Fibroblast of skin of back (primary cell): Measurements from ENCODE around the gene CGA. TPM values are rescaled to one million over a fixed set of nuclear protein-coding genes. Genes with fewer than 3 reads are reported as not detected.
A peak's percentile ranks its signal among the peaks of the same experiment; 100 is the strongest.
"Not testable (repeated sequence)": the region's sequence is repeated elsewhere in the genome, so short reads cannot be mapped to it uniquely, and the experiment has no call there.

Experiments
- DNase-seq: peaks from one replicate; pipeline ENCODE4 v3.0.0-alpha.2; 2013
- polyA plus RNA-seq, 2 experiments: library from polyadenylated mRNA; unstranded; fragments of 120-200 nt; gene quantifications; one replicate each; pipeline ENCODE4 v1.2.1, GENCODE V29; 2013; ENCODE audit not compliant: insufficient read length in 2 of 2

The CGA gene
- polyA plus RNA-seq (2013, experiment 1 of 2; ENCODE audit: insufficient read length), result not detected
- polyA plus RNA-seq (2013, experiment 2 of 2; ENCODE audit: insufficient read length), result not detected

- no peak for DNase-seq
Observed at GRCh38 chr6:87095087-87095509, at the start of gene CGA. Gene CGA, minus strand, starts transcription at chr6:87095106. Its CDS starts 6,906 bp downstream, at chr6:87088200.

DNA sequence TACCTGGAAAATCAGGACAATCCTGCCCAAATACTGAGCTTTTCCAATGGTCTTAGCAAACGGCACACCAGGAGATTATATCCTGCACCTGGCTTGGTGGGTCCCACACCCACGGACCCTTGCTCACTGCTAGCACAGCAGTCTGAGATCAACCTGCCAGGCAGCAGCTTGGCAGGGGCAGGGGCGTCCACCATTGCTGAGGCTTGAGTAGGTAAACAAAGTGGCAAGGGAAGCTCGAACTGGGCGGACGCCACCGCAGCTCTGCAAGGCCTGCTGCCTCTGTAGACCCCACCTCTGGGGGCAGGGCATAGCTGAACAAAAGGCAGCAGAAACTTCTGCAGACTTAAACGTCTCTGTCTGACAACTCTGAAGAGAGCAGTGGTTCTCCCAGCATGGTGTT lies 45.0 kb upstream of the CGA start:
- not testable (repeated sequence) for DNase-seq

GRCh38 chr6:87139236-87139635 lies 44.3 kb upstream of the CGA start:
- DNase-seq, result peak; percentile 53

- no peak for DNase-seq
Observed at GRCh38 chr6:87136963-87137362, 42.1 kb upstream of the CGA start.

- DNase-seq, result no peak
Observed at GRCh38 chr6:87127737-87128136, 32.8 kb upstream of the CGA start.

DNA sequence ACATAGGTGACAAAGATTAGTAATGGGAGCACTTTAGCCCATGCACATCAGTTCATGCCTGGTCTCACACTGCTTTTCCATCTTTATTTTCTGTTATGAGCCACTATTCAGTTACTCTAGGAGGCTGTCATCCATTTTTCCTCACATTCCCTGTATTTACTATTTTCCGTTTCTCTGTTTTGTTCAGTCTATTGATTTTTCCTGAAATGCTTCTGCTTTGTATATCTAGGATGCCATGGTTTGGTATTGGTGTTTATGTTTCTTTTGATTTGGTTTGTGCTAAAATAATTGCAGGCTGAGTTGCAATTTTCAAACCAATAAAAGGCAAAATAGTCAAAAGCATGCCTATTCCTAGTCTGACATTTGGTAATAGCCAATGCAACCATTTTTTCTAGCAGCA lies 31.6 kb upstream of the CGA start:
- DNase-seq, result no peak

- DNase-seq, result no peak
Observed at GRCh38 chr6:87124074-87124473, 29.2 kb upstream of the CGA start.

DNA sequence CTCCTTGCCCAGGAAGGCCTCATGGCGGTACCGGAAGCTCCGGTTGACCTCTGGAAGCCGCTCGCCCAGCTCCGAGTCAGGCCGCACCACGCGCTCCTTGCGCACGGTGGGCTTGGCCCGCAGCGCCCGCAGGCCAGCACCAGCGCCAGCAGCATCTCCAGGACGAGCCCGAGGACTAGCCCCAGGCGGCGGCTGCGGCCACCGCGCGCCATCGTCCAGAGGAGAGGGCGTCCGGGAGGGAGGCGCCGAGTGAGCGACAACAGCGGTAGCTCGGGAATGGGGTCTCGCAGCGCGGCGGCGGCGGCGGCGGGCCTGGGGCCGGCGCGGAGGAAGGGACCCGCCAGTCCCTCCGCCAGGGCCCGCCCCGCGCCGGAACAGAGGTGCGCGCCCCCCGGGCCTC lies 27.6 kb upstream of the CGA start:
- no peak for DNase-seq

DNA sequence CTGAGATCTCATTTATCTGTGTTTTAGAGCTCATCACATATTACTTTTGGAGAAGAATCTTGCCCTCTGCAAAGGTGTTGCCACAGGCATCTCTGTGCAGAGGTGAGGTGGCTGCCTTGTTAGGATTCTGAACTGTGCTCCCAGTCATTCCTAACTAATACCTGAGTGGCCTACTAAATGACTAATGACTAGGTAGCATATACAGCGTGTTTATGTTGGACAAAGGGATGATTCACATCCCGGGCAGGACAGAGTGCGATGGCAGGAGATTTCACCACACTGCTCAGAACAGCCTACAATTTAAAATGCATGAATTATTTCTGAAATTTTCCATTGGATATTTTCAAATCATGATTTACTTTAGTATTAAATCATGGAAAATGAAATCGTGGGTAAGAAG lies 23.1 kb upstream of the CGA start:
- no peak for DNase-seq

DNA sequence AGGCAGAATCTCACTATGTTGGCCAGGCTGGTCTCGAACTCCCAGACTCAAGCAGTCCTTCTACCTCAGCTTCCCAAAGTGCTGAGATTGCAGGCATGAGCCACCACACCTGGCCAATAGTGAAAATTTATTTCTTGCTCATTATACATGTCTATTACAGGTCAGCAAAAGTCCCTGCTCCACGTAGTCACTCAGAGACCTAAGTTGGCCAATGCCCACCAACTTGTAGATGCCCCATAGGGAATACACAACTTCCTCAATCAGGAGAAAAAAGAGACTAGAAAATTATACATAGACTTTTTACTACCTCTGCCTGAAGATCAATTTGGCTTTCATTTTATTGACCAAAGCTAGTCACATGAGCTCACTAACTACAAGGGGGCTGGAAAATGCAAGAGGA lies 22.0 kb upstream of the CGA start:
- no peak for DNase-seq

DNA sequence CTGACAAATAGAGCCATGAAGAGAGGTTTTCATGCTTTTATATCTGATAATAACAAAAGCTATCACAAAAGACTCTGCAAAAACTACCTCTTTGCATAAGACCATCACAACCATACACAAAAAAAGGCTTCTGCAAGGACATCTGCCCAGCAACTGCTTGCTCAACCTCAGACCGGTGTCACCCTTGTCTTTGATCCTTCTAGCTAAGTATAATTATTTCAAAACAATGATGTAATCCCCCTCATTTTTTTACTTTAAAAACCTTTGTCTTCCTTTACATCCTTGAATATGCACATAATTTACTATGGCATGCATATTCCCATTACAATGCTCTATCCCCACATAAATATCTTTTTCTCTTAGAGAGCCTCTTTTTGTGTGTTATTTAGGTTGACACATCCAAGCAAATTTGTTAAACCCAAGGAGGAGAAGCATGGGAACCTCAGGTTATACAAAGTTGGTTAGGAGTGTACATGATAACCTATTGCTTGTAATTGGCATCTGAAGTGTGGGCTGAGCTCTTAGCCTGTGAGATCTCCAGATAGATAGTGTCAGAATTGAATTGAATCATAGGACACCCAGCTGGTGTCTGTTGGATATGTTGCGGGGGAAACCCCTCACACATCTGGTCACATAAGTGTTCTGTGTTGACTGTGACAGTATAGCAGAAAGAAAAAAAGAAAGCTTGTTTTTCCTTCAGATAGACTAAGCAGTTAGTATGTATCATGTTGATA lies 20.7 kb upstream of the CGA start:
- no peak for DNase-seq

GRCh38 chr6:87110636-87111035 lies 15.7 kb upstream of the CGA start:
- no peak for DNase-seq

DNA sequence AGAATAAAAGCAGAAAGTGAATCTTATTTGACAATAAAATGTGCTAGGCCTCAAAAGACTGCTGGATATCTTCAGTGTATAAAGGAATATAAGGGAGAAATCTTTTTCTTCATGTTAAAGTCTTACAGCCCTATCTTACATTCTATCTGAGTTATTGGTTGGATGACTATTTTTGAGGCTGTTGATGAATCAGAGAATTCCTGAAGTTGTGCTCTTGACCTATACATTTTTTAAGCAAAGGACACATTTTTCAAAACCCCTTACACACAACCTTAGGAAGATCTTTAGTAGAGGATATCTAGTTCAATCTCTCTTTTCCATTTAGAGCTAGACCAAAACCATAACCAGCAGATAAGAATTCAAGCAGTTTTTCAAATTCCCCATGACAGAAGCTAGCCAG lies 10.9 kb upstream of the CGA start:
- peak; percentile 58 for DNase-seq

GRCh38 chr6:87104667-87105066 lies 9.8 kb upstream of the CGA start:
- no peak for DNase-seq

GRCh38 chr6:87103977-87104601 lies 9.2 kb upstream of the CGA start:
- DNase-seq, result no peak

DNA sequence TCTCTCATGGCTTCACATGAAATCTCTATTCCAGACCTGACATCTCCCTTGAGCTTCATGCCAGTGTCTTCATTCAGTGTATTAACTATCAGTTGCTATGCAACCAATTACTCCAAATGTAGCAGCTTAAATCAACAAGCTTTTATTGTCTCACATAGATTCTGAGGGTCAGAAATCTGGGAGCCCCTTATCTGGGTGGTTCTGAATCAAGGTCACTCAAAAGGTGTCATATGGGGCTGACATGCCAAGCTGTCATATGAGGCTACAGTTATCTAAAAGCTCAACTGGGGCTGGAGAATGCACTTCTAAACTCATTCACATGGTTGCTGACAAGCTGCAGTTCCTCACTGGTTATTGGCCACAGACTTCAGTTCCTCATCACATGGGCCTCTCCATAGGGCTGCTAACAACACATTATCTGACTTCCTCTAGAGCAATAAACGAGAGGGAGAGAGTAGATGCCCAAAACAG lies 7.3 kb upstream of the CGA start:
- DNase-seq, result no peak

GRCh38 chr6:87101067-87101466 lies 6.2 kb upstream of the CGA start:
- no peak for DNase-seq

- no peak for DNase-seq
Observed at GRCh38 chr6:87100216-87100615, 5.3 kb upstream of the CGA start.

DNA sequence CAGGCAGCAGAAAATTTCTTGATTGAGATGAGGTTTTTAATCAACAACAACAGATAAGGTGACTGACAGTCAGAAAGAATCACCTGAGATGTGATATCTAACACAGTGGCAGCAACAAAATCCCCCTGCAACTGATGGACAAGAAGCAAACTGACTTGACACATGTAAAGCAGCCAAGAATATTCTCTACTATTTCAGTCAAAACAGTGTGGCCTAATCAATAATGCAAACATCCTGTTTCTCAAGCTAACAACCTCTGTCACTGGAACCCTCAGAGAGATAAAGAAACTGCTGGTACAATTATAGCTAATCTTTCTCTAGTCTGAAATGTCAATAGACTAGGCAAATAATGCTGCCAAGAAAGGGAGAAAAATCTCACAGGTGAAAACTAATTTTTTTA lies 4.6 kb upstream of the CGA start:
- no peak for DNase-seq

DNA sequence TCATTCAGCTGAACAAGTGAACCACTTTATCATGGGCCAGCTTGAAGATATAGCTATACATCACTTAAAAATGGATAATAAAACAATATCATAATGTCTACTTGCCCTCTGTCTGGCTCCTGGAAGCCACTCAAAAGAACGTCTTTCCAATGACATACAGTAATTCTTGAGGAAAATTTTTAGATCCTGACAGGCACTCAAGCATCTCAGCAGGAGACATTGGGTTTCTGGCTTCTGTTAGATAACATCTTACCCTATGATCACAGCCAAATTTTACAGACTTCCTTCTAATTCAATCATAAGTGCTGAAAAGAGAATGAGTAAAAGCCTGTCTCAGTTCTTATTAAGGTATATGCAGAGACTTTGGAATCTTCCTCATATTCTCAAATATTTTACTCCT lies 330 bp downstream of the CGA start:
- peak; percentile 75 for DNase-seq

DNA sequence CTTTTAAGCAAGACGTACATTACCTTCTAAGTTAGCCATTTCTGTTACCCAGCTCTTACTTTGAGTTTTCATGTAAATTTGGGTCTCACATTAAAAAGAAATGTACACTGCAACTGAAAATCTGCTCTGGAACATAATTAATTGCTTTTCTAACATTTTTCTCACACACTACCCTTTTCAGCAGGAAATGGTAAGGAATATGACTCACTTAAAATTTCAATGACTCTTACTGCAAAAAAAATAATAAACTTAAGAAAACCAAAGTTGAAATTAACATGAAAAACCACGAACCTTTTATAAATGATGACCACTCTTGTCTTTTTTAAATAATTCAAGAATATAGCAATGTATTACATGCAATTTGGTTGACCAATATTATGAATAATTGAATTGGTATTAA lies 1.3 kb downstream of the CGA start:
- peak; percentile 73 for DNase-seq

- DNase-seq, result peak; percentile 6
Observed at GRCh38 chr6:87093199-87093598, 1.7 kb downstream of the CGA start.

DNA sequence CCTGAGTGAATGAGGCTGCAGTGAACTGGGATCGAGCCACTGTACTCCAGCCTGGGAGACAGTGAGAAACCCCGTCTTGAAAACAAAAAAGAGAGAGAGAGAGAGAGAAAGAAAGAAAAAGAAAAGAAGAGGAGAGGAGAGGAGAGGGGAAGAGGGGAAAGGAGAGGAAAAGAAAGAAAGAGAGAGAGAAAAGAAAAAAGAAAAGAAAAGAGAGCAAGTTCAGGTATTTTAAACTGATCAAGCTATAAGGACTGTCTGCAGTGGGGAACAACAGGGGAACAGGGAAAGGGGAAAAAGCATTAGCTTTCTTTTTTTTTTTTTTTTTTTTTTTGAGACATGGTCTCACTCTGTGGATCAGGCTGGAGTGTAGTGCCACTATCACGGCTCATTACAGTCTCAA lies 2.5 kb downstream of the CGA start:
- DNase-seq, result no peak

GRCh38 chr6:87089135-87089534 lies 5.8 kb downstream of the CGA start:
- no peak for DNase-seq
